HG03097 (cell line): ENCODE data around the gene FBXW8.

Source experiments
- ATAC-seq: cut with Tn5 transposase; IDR thresholded peaks from one replicate; pipeline ENCODE4 v1.9.1; 2021; ENCODE audit not compliant: unreplicated experiment, low FRiP score

The FBXW8 gene

DNA sequence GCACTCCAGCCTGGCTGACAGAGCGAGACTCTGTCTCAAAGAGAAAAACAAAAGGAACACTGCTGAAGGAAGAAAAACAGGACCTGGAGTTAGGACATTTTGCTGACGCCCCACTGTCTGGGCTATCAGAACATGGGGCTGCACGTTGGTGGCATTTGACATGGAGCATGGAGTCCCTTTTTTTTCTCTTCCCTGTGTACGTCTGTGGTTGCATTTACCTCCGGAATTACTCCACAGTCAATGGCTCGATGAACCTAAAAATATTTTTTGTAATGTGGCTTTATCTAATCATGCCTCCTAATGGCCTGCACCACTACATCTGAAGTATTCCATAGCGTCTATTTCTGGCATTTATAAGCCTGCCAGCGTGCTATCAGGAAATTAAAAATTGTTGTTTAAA lies 157.7 kb downstream of the FBXW8 start:
- no peak for ATAC-seq

DNA sequence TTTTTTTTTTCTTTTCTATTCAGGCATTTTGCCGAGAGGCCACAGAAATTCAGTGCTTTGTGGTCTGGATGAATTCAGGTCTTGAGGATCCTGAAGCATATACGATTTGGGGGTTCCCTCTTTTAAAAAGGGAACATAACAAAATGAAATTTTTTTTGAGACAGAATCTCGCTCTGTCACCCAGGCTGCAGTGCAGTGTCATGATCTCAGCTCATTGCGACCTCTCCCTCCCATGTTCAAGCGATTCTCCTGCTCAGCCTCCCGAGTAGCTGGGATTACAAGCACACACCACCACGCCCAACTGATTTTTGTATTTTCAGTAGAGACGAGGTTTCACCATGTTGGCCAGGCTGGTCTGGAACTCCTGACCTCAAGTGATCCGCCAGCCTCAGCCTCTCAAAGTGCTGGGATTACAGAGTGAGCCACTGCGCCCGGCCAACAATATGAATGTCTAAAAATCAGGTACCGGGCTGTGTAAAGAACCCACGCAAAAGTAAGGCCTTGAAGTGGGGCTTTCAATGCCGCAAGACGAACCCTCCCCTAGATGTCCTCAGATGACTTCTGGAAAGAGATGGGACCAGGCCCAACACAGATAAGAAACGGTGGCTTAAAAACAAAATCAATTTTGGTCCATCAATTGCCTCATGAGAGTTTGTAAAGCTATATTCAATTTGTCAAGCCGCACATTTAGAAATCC lies 158.5 kb downstream of the FBXW8 start:
- ATAC-seq = no peak

DNA sequence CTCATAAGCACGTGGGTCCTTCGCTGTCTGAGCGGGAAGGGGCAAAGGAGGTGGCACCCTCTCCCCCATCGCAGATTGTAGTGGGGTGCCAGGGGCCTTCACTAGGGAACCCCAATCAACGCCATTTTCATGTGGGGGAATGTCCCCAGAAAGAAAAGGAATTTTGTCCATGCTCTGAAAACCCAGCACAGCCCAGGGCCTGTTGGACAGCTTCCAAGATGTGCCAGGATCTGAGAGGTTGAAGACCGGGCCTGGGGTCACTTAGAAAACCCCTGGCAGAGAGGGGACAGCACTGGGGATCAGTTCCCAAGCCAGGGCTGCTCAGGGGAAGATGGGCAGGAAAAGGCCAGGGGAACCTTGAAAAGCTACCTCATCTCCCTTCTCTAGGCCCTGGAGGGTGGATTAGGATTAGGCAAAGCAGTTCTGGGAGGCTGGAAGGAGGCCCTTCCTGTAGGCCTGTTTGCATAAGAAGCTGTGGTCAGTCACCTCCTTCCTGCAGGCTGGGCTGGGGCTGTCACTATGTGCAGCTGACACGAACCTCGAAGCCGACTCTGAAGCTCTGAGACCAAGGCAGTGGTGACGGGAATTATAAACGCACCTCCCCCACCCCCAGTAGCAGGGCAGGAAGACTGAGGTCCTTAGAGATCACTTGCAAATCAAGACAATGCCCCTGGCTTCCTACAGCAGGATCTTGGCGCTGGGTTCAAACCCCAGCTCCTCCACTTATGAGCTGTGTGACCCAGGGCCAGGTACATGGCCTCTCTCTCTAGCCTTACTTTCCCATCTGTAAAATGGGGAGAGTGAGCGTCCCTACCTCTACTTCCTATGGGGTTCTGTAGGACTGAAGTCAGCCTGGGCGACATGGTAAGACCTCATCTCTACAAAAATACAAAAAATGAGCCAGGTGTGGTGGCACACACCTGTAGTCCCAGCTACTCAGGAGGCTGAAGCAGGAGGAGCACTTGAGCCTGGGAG lies 159.5 kb downstream of the FBXW8 start:
- ATAC-seq = no peak

DNA sequence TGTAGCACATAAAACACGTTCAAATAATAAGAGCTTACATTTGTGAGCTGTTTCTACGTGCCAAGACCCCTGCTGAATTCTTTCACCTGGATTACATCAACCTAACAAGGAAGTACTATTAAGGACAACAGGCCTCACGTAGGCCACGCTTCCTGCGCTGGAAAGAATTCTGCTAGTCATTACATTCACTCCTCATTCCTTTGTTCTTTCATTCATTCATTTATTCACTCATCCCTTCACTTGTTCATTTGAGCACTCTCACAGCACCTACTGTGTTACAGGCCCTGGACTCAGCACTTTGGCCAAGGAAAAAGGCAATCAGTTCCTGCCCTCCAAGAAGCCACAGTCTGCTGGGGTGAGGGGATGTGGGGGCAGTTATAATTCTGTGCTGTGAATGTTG lies 160.3 kb downstream of the FBXW8 start:
- ATAC-seq = no peak

DNA sequence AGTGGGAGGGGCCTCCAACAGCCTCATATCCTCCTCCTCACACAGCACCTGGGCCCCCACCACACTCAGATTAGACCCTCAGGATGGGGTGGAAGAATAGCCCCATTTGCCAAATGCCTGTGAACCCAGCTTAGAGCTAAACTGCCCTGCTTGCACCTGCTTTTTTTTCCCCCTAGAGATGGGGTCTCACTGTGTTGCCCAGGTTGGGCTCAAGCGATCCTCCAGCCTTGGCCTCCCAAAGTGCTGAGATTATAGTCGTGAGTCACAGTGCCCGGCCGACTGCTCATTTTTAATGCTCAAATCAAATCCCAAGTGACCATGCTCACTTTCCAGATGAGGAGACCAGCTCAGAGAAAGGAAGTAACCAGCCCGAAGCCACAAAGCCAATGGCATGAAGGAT lies 161.4 kb downstream of the FBXW8 start:
- ATAC-seq = no peak

DNA sequence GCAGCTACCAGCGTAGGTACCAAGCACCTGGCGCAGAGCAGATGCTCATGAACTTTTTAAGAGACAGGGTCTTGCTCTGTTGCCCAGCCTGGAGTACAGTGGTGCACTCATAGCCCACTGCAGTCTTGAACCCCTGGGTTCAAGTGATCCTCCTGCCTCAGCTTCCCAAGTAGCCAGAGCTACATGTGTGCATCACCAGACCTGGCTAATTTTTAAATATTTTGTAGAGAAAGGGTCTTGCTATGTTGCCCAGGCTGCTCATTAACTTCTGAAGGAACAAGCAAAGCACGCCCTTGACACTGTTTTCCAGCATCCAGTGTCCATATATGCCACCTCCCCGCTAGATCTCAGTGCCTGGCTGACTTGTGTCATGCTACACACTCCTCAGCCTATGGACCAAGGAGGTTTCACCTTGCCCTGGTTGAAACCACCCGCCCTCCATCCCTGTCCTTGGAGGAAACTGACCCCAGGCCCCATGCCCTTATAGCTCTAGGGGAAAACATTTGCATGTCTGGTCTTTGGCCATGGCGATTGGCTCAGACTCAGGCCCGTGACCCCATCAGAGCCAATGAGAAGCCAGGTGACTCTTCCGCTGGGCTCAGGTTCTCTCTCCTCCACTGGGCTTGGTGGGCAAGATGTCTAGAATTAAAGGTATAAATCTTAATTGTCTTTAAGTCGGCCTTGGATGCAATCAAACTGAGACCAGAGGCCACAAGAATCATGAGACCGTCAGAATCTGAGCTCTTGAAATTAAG lies 162.2 kb downstream of the FBXW8 start:
- ATAC-seq = no peak

DNA sequence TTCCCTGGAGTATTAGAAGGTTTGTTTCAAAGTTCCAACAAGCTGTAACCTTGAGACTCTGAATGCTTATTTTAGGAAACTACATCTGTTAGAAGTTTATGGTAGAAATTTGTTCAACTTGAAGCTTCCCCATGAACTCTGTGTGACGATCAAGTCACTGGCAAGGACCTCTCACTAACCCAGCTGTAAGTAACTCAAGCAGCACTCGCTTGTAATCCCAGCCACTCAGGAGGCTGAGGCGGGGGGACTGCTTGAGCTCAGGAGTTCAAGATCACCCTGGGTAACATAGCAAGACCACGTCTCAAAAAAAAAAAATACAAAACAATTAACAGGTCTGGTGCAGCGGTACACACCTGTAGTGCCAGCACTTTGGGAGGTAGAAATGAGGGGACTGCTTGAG lies 162.9 kb downstream of the FBXW8 start:
- no peak for ATAC-seq

DNA sequence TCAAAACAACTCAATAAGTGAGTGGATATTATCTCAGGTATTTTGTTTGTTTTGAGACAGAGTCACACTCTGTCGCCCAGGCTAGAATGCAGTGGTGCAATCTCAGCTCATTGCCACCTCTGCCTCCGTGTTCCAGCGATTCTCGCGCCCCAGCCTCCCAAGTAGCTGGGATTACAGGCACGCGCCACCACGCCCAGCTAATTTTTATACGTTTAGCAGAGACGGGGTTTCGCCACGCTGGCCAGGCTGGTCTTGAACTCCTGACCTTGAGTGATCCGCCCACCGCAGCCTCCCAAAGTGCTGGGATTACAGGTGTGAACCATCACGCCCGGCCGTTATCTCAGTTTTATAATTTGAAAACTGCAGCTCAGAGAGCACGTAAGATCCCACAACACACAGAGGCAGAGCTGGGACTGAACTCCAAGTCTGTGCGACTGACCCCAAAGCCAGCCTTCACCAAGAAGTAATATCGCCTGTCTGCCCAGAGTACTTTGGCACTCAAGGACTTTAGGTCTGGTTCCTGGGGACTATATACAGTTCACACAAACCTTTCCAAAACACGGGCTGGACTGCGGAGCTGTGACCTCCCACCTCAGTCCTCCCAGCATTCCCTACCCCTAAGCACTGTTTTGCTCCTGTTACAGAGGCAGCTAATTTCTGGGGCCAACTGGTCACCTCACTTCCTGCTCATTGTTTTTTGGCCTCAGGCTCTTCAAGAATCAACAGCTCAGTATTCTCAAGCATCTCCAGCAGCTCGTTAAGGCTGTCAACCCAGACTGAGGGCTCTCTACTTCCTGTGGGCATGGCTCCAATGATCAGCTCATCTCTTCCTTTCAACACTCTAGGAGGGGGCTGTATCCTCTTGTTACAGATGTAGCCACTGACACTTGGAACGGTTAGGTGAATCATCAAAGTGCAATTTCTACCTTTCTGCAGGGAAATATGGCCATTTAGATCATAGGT lies 165.9 kb downstream of the FBXW8 start:
- ATAC-seq = no peak

DNA sequence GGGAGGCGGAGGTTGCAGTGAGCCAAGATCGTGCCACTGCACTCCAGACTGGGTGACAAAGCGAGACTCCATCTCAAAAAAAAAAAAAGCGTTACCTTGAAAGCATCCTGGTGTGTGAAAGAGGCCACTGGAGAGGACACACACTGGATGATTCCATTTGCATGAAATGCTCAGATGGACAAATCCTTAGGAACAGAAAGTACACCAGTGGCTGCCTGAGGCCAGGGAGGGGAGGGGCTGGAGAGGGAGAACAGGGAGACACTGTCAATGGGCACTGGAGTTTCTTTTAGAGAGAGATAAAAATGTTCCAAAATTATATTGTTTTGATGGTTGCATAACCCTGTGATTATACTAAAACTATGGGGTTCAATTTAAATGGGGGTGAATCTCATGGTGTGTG lies 168.7 kb downstream of the FBXW8 start:
- ATAC-seq = no peak

DNA sequence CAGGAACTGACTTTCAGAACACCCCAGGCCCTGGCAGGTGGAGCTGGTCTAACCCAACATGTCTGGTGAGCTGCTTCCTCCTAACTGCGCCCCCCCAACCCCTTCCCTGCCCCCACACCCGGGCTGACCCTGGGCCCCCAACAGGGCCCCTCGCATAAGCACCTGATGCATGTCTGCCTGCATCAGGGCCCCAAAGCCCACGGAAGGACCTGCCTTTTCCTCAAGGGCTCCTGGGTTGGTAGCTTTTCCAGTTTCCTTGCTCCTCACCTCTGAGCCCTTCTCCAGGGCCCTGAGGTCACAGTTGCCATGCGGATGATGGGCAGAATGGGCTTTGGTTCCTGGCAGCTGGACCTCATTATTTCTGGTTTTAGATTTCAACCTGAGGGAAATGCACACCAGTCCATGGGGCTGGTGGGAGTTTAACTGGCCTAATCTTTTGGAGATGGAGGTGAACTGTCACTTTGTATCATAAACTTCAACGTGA lies 170.0 kb downstream of the FBXW8 start:
- ATAC-seq = no peak
